Activated naive CD4-positive, alpha-beta T cell treated with anti-CD3 and anti-CD28 coated beads, Interleukin-2, amount 50 U/mL, for 24 hours (primary cell): ENCODE data around the gene TDRD6.

Source experiments
- H3K27ac Mint-ChIP-seq: one replicate; pipeline ENCODE4 v1.8.0; 2021; ENCODE audit warnings: mild to moderate bottlenecking, mixed read lengths
- H3K27me3 Mint-ChIP-seq: one replicate; pipeline ENCODE4 v1.8.0; 2021; ENCODE audit warnings: mixed read lengths
- H3K36me3 Mint-ChIP-seq: one replicate; pipeline ENCODE4 v1.8.0; 2021; ENCODE audit warnings: mixed read lengths
- H3K4me1 Mint-ChIP-seq: one replicate; pipeline ENCODE4 v1.8.0; 2021; ENCODE audit warnings: mixed read lengths
- H3K4me3 Mint-ChIP-seq: one replicate; pipeline ENCODE4 v1.8.0; 2021; ENCODE audit warnings: mild to moderate bottlenecking, mixed read lengths
- H3K9me3 Mint-ChIP-seq: one replicate; pipeline ENCODE4 v1.8.0; 2021; ENCODE audit warnings: mixed read lengths

TDRD6 gene

DNA sequence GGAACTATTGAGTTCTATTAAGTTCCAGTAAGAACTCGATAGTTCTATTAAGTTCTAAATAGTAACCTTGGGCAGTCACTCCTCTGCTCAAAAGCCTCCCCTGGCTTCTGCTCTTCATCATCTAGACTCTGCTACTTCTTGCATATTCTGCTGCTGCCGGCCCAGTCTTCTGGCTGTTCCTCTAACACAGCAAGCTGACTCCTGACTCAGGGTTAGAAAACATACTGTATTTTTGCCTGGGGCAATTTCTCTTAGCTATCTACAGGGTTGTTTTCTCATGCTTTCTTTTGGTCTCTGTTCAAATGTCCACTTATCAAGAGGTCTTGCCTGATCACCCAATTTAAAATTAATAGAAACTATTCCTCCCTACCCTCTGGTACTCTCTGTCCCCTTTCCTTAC lies 20.3 kb upstream of the TDRD6 start:
- Mint-ChIP-seq H3K36me3 (no peaks in the 10 kb centered on the region), H3K4me1 (no peaks in the 10 kb centered on the region), H3K9me3 (no peaks in the 10 kb centered on the region), H3K27ac (no peak overlapping the region), H3K4me3 (no peak overlapping the region), H3K27me3 (no peaks in the 10 kb centered on the region)

DNA sequence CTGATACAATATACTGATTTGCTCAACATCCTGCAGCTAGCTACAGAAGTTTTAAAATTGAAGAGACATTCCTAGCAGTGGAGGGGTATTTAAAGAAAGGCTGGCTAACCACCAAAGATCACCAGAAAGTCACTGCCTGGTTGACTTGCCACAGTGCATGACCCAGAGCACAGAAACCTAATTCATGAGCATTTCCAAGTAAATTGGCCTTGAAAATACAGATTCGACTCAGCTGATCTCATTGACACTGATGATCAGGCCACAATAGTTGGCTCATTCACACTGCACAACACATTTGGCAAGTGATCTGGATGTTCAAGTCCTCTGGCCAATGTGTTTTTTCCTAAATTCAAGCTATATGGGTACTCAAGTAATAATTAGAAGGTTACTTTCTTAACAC lies 13.3 kb upstream of the TDRD6 start:
- Mint-ChIP-seq H3K4me3 (no peak overlapping the region), H3K4me1 (no peaks in the 10 kb centered on the region), H3K27ac (no peak overlapping the region), H3K9me3 (no peaks in the 10 kb centered on the region), H3K27me3 (peaks cover 2% of the 10 kb centered on the region), H3K36me3 (no peaks in the 10 kb centered on the region)

DNA sequence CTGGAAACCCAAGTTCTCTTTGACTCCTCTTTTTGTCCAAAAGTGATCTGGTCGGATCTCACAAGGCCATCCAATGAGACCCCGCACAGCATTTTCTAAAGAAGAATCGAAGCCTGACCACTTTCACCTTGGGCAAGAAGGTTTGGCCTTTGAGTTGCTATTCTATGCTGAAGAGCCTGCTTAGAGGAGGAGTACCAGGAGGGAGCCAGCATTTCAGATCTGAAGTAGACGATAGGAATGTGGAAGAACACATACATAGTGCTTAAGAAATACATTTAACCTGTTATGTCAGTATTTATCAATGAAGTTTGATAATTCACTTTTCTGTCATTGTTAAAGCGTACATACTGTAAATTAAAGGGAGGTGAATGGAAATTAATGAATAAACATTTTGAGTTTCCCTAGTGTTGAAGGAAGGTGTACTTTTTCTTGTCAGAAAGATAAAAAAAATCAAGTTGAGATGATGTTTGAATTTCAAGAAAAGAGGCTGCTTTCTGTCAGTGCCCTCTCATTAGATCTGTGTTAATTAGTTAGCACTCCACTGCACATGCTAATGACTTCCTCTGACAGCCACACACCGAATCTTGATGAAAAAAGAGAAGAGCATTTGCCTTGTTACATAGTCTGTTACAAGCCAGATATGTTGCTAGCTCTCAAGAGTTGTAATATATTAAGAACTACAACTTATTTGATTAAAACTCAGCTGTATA lies 10.9 kb upstream of the TDRD6 start:
- Mint-ChIP-seq H3K9me3 (no peaks in the 10 kb centered on the region), H3K27me3 (peaks cover 2% of the 10 kb centered on the region), H3K36me3 (no peaks in the 10 kb centered on the region), H3K27ac (no peak overlapping the region), H3K4me1 (no peaks in the 10 kb centered on the region), H3K4me3 (no peak overlapping the region)

DNA sequence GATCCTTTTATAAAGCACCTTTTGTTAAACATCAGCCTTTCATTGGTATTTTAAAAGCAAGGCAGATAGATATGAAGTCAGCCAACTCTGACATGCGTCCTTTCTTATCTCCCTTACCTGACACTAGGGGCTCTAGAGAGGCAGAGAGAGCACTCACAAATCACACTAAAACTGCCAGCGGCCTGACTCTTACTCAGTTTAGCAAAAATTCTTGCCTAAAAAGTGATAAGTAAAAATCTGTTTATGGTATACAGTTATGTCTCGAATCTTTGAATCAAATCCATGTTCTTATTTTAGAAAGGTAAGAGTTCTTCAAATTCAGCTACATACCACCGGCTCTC lies 10.4 kb upstream of the TDRD6 start:
- H3K27ac Mint-ChIP-seq: no peak overlapping the region
- H3K4me1 Mint-ChIP-seq: no peaks in the 10 kb centered on the region
- H3K4me3 Mint-ChIP-seq: no peak overlapping the region
- no peaks in the 10 kb centered on the region for H3K36me3 Mint-ChIP-seq
- H3K9me3 Mint-ChIP-seq: no peaks in the 10 kb centered on the region
- peaks cover 2% of the 10 kb centered on the region for H3K27me3 Mint-ChIP-seq

DNA sequence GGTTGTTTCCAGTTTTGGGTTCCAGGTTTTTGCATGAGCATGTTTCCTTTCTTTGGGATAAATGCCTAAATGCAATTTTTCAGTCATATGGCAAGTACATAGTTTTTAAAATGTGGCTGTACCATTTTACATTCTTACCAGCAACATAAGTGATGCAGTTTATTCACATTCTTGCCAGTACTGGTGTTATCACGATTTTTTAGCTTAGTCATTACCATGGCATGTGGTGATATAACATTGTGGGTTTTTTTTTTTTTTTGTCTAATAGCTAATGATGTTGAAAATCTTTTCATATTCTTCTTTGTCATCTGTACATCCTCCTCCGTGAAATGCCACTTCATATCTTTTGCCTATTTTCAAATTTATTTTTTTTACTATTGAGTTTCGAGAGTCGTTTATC lies 2.9 kb upstream of the TDRD6 start:
- Mint-ChIP-seq H3K4me1 (no peaks in the 10 kb centered on the region), H3K4me3 (no peak overlapping the region), H3K9me3 (no peaks in the 10 kb centered on the region), H3K27ac (no peak overlapping the region), H3K27me3 (no peaks in the 10 kb centered on the region), H3K36me3 (no peaks in the 10 kb centered on the region)

DNA sequence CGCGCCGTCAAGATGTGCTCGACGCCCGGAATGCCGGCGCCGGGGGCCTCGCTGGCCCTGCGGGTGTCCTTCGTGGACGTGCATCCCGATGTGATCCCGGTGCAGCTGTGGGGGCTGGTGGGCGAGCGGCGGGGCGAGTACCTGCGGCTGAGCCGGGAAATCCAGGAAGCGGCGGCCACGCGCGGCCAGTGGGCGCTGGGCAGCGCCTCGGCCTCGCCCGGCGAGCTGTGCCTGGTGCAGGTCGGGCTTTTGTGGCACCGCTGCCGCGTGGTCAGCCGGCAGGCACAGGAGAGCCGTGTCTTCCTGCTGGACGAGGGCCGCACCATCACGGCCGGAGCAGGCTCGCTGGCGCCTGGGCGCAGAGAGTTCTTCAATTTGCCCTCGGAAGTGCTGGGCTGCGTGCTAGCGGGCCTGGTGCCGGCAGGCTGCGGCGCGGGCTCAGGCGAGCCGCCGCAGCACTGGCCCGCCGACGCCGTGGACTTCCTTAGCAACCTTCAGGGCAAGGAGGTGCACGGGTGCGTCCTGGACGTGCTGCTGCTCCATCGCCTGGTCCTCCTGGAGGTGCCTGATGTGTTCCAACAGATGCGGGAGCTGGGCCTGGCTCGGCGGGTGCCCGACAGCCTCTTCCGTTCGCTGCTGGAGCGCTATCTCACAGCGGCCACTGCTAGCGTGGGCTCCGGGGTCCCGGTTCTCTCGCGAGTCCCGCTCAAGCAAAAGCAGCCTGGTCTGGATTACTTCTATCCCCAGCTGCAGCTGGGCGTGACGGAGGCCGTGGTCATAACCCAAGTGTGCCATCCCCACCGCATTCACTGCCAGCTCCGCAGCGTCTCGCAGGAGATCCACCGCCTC lies 656 bp downstream of the TDRD6 start:
- Mint-ChIP-seq H3K36me3 (no peaks in the 10 kb centered on the region), H3K27me3 (no peaks in the 10 kb centered on the region), H3K27ac (no peak overlapping the region), H3K4me1 (no peaks in the 10 kb centered on the region), H3K9me3 (no peaks in the 10 kb centered on the region), H3K4me3 (no peak overlapping the region)

DNA sequence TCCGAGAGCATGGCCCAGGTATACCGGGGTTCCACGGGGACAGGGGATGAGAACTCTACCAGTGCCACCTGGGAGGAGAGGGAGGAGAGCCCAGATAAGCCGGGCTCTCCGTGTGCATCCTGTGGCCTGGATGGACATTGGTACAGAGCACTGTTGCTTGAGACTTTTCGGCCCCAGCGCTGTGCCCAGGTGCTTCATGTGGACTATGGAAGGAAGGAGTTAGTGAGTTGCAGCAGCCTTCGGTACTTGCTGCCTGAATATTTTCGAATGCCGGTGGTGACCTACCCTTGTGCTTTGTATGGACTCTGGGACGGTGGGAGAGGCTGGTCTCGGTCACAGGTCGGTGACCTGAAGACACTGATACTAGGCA lies 1.3 kb downstream of the TDRD6 start:
- no peaks in the 10 kb centered on the region for H3K9me3 Mint-ChIP-seq
- no peak overlapping the region for H3K27ac Mint-ChIP-seq
- no peaks in the 10 kb centered on the region for H3K36me3 Mint-ChIP-seq
- no peaks in the 10 kb centered on the region for H3K4me1 Mint-ChIP-seq
- H3K4me3 Mint-ChIP-seq: no peak overlapping the region
- H3K27me3 Mint-ChIP-seq: no peaks in the 10 kb centered on the region

DNA sequence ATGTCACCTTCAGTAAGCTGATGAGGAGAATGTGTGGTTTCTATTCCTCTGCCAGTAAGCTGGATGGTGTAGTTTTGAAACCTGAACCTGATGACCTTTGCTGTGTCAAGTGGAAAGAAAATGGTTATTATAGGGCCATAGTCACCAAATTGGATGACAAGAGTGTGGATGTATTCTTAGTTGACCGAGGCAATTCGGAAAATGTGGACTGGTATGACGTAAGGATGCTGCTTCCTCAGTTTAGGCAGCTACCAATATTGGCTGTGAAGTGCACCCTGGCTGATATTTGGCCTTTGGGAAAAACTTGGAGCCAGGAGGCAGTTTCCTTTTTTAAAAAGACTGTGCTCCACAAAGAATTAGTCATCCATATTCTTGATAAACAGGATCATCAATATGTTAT lies 2.0 kb downstream of the TDRD6 start:
- Mint-ChIP-seq H3K27me3 (no peaks in the 10 kb centered on the region), H3K27ac (no peak overlapping the region), H3K9me3 (no peaks in the 10 kb centered on the region), H3K4me3 (no peak overlapping the region), H3K4me1 (no peaks in the 10 kb centered on the region), H3K36me3 (no peaks in the 10 kb centered on the region)

DNA sequence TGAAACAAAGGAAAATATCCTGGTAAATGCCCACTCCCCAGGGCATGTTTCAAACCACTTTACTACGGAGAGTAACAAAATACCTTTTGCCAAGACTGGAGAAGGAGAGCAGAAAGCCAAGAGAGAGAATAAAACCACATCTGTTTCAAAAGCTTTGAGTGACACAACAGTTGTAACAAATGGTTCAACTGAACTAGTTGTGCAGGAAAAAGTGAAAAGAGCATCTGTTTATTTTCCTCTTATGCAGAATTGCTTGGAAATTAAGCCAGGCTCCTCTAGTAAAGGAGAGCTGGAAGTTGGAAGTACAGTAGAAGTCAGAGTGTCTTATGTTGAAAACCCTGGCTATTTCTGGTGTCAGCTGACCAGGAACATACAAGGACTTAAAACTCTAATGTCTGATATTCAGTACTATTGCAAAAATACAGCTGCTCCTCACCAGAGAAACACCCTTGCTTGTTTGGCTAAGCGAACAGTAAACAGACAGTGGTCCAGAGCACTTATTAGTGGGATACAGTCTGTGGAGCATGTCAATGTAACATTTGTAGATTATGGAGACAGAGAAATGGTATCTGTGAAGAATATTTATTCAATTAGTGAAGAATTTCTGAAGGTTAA lies 2.6 kb downstream of the TDRD6 start:
- Mint-ChIP-seq H3K36me3 (no peaks in the 10 kb centered on the region), H3K9me3 (no peaks in the 10 kb centered on the region), H3K27ac (no peak overlapping the region), H3K4me3 (no peak overlapping the region), H3K27me3 (no peaks in the 10 kb centered on the region), H3K4me1 (no peaks in the 10 kb centered on the region)

DNA sequence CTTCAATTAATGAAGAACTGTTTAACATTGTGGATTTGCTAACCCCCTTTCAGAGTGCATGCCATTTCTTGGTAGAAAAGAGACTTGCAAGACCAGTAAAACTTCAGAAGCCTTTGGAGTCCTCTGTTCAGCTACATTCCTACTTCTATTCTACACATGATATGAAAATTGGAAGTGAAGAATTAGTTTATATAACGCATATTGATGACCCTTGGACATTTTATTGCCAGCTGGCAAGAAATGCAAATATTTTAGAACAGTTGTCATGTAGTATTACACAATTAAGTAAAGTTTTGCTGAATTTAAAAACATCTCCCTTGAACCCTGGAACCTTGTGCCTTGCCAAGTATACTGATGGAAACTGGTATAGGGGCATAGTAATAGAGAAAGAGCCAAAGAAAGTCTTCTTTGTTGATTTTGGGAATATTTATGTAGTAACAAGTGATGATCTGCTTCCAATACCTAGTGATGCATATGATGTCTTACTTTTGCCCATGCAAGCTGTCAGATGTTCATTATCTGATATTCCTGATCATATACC lies 3.3 kb downstream of the TDRD6 start:
- peaks cover 4% of the 10 kb centered on the region for H3K27me3 Mint-ChIP-seq
- no peaks in the 10 kb centered on the region for H3K4me1 Mint-ChIP-seq
- no peaks in the 10 kb centered on the region for H3K9me3 Mint-ChIP-seq
- H3K27ac Mint-ChIP-seq: no peak overlapping the region
- H3K36me3 Mint-ChIP-seq: no peaks in the 10 kb centered on the region
- no peak overlapping the region for H3K4me3 Mint-ChIP-seq

DNA sequence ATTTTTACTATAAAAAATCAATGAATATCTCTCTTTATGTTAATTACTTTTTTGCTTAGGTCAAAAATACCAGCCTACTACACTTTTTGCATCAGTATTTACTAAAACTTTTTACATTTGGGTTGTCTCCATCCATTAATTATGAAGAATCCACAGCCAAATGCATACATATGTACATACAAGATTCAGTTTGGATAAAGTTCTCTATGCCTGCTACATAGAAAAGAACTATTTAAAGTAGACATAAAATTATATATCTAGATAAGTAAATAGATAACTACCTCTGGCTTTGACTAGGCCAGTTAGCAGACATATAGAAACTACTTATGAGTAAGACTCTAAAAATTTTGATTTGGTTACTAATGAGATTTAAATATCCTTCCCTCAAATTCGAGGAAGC lies 12.3 kb downstream of the TDRD6 start:
- Mint-ChIP-seq H3K4me1 (no peaks in the 10 kb centered on the region), H3K36me3 (no peaks in the 10 kb centered on the region), H3K4me3 (no peak overlapping the region), H3K27ac (no peak overlapping the region), H3K27me3 (peaks cover 18% of the 10 kb centered on the region), H3K9me3 (no peaks in the 10 kb centered on the region)

DNA sequence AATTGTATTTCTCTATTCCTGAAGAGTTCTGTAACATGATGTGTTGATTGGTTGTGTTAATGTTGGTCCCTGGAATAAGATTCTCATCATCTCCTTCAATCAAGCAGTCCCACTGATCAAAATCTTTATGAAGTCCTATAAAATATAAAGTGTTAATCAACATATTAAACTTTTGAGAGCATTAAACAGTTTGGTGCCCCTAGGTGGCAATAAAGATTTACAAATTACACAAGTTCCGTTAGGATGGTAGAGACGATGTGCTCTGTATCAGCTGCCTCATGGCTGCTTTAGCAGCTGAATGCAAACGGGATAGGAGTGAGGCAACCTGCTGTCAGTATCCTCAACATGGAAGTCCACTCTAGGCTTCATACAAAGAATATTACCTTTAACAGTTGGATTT lies 16.9 kb downstream of the TDRD6 start:
- Mint-ChIP-seq H3K4me1 (no peaks in the 10 kb centered on the region), H3K27ac (no peak overlapping the region), H3K36me3 (no peaks in the 10 kb centered on the region), H3K4me3 (no peak overlapping the region), H3K27me3 (peaks cover 23% of the 10 kb centered on the region), H3K9me3 (no peaks in the 10 kb centered on the region)

DNA sequence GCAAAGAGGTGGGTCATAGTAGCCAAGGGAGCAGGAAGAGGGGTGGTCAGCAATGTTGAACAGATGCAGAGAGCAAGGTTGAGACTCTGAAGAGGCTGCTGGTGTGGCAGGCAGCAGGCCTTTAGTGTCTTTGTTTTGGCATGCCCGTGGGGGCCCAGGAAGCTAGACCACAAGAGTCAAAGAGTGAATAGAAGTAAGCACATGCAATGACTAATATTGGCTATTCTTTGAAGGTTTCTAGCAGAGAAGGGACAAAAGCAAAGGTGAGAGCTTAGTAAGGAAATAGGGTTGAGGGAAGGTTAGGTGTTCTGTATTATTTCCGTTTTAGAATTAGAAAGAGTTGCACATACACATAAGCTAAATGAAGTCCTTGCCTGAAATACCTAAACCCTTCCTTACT lies 18.8 kb downstream of the TDRD6 start:
- no peak overlapping the region for H3K27ac Mint-ChIP-seq
- no peaks in the 10 kb centered on the region for H3K9me3 Mint-ChIP-seq
- no peaks in the 10 kb centered on the region for H3K36me3 Mint-ChIP-seq
- no peaks in the 10 kb centered on the region for H3K4me1 Mint-ChIP-seq
- H3K27me3 Mint-ChIP-seq: peaks cover 25% of the 10 kb centered on the region
- H3K4me3 Mint-ChIP-seq: no peak overlapping the region

DNA sequence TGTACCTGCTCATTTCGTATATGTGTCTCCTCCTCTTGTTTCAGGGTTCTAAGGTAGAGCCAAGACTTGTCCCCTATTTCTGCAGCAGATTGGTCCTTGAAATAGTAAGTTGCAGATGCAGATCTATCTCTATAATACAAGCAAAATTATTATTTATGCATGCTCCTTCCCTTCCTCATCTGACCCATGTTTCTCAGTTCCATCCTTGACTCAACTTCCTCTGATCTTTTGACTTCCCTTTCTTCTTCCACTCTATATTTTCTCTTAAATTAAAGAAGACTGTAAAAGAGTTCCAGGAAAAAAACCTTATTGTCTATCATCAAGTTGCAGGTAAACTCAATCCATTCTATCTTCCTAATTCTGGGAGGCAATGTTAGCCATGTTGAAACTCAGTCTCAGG lies 23.8 kb downstream of the TDRD6 start:
- Mint-ChIP-seq H3K27me3 (peaks cover 23% of the 10 kb centered on the region), H3K27ac (no peak overlapping the region), H3K4me1 (no peaks in the 10 kb centered on the region), H3K4me3 (no peak overlapping the region), H3K36me3 (no peaks in the 10 kb centered on the region), H3K9me3 (no peaks in the 10 kb centered on the region)

DNA sequence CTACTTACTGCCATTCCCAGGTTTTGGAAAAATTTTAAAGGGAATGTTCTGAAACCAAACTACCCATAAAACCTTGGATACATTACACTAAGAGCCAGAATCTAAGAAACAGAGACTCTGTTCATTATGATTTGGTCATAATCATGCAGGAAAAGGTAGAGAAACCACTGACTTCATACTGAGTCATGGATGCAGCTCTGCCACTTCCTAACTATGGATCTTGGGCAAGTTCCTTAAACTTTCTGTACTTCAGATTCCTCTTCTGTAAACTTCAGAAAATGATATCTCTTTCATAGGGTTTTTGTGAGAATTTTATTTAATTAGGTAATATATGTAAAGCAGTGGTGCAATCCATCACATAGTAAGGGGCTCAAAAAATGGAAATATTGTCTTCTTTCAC lies 27.5 kb downstream of the TDRD6 start:
- H3K4me1 Mint-ChIP-seq: peaks cover 3% of the 10 kb centered on the region

DNA sequence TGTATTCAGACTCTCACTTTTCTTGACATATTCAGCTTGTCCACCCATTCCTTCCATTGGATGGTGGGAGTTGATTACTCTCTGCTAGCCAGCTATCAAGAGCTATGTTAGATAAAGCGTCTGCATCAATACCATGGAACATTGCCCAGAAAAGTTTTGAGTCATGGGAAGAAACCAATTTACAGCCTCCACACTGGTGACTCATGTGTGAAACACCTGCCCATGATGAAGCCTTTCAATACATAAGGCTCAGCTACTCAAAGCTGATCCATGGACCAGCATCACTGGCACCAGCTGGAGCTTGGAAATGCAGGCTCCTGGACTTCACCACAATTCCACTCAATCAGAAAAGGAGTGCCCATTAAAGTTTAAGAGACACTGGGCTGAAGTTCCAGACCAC lies 31.4 kb downstream of the TDRD6 start:
- Mint-ChIP-seq H3K4me1 (peaks cover 3% of the 10 kb centered on the region), H3K27me3 (peaks cover 16% of the 10 kb centered on the region), H3K9me3 (no peaks in the 10 kb centered on the region), H3K36me3 (no peaks in the 10 kb centered on the region), H3K4me3 (no peak overlapping the region), H3K27ac (no peak overlapping the region)

More for the DNA sequence above, 27.5 kb downstream of the TDRD6 start:
- Mint-ChIP-seq H3K4me3 (no peak overlapping the region), H3K27me3 (peaks cover 14% of the 10 kb centered on the region), H3K9me3 (no peaks in the 10 kb centered on the region), H3K36me3 (no peaks in the 10 kb centered on the region), H3K27ac (no peak overlapping the region)
